NCI-H128 (cell line): ENCODE results near the gene B3GNT4.
"Not testable (repeated sequence)": the region's sequence is repeated elsewhere in the genome, so short reads cannot be mapped to it uniquely, and the experiment has no call there.

Experiments used
- DNase-seq: peaks from one replicate; lab custom pipeline; 2025; ENCODE audit not compliant: unreplicated experiment; lab: John Stamatoyannopoulos, UW

Gene B3GNT4

GRCh38 chr12:122187466-122187865, 16.0 kb upstream of the B3GNT4 start:
- no peak for DNase-seq

- DNase-seq = no peak
Measured at GRCh38 chr12:122189626-122190475, 13.7 kb upstream of the B3GNT4 start.

- DNase-seq = no peak
Measured at GRCh38 chr12:122190842-122191668, 12.5 kb upstream of the B3GNT4 start.

DNA sequence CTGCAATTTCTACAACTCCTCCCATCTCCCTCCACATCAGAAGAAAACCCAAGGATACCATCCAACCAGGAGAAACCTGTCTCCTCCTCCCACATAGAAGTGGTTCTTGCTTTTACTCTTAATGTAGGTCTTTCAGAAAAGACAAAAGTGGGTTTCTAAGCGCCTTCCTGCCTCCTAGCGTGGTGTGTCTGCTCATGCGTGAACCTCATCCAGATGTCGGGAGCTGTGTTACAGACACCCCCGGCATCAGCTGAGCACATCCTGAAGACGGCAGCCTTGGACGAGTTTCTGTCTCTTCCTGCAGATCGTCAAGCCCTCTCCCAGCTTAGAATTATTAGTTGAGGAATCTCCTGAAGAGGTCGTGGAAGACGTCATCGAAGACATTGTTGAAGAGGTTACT, 11.1 kb upstream of the B3GNT4 start:
- DNase-seq = no peak

DNA sequence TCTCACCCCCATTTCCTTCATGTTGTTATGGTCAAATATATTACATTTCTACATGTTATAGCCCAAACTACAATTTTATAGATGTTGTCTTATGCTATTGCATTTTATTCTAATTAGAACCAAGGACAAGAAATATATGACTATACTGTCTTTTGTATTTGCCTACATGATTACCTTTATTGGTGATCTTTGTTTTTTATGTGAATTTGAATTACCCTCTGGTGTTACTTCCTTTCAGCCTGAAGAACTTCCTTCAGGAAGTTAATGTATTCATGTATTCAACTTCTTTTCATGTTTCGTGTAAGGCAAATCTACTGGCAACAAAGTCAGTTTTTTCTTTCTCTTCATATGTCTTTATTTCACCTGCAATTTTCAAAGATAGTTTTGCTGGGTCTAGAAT, 8.7 kb upstream of the B3GNT4 start:
- no peak for DNase-seq

- no peak for DNase-seq
Measured at GRCh38 chr12:122195405-122195804, 8.1 kb upstream of the B3GNT4 start.

DNA sequence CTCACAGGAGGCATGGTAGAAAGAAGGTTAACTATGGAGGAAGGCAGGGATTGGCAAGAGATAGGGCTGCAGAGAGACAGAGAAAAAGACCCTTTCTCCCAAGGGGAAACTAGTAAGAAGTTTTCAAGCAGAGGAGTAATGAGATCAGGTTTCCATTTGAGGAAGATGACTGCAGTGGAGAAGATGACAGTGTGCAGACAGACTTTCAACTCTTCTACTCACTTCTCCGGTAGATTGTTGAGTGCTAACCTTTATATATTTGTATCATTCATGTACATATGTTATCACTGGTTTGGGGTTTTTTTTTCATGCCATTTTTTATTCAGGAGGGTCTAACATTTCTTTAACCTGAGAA, 5.9 kb upstream of the B3GNT4 start:
- no peak for DNase-seq

DNA sequence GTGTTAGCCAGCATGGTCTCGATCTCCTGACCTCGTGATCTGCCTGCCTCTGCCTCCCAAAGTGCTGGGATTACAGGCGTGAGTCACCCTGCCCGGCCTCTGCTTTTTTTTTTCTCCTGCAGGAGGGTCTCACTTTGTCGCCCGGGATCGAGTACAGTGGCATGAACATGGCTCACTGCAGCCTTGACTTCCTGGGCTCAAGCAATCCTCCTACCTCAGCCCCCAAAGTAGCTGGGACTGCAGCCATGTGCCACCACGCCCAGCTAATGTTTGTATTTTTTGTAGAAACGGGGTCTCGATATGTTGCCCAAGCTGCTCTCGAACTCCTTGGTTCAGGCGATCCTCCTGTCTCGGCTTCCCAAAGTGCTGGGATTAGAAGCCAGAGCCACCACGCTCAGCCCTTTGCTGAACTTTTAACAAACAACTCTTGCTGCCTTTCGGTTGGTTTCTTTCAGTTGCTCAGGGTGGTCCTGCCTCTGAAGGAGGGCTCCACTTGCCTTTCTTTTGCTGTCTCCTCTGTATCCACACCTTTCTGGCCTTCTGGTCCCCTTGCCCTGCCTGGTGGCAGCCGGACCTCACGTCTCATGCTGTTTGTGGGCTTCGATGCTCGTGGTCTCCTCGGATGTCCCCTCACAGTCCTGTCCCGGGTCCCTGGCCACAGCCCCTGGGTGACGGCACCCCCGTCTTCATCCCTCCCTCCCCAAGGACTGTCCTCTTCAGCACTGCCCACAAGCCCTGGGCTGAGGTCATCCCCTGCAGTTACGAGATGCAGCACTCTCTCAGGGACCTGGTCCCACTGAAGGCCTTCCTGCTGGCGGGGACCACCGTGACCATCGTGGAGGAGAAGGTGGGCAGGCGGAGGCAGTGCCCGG, 3.8 kb upstream of the B3GNT4 start:
- DNase-seq = no peak

DNA sequence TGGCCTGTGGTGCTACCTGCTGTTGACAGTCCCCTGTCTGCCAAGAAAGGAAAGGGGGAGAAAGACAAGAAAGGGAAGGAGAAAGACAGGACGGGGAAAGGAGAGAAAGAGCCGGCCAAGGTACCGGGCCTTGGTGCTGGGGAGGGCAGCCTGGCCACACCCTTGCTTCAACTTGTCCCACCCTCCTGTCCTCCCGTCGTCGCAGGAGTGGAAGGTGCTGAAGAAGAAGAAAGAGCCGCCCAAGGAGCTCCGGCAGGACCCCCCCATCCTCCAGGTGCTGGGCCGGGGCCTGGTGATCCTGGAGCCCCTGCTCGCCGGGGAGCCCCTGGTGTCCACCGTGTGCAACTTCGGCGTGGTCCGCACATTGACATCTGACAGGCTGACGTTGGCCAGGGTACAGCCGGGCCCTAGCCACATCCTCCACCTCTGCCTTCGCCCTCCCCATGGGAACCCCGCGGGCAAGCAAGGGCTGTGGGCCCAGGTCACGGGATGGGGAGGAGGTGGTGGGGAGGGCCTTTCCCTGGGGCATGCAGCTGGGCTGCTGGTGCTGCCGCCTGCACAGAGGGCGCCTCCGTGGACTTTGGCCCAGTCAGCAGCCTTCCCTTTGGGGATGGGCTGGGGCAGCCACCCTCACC, 2.9 kb upstream of the B3GNT4 start:
- no peak for DNase-seq

DNA sequence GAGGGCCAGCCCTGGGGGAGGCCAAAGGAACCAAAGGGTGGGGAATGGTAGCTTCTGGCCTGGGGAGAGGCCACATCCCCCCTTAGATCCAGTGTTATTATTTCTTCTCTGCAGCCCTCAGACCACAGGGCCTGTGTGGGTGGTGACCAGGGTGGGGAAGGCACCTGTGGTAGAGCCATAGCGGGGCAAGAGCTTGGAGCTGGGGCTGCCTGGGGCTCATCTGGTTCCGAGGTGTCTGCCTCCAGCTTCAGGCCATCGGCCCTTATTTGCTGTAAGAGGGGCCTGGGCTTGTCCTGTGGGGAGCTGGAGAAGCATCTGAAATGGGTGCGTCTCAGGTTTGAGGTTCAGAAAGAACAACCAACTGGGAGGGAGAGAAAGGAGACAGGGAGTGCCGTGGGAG, 2.1 kb upstream of the B3GNT4 start:
- no peak for DNase-seq

- DNase-seq = no peak
Measured at GRCh38 chr12:122202017-122202416, 1.5 kb upstream of the B3GNT4 start.

GRCh38 chr12:122202811-122203210, 698 bp upstream of the B3GNT4 start:
- not testable (repeated sequence) for DNase-seq

DNA sequence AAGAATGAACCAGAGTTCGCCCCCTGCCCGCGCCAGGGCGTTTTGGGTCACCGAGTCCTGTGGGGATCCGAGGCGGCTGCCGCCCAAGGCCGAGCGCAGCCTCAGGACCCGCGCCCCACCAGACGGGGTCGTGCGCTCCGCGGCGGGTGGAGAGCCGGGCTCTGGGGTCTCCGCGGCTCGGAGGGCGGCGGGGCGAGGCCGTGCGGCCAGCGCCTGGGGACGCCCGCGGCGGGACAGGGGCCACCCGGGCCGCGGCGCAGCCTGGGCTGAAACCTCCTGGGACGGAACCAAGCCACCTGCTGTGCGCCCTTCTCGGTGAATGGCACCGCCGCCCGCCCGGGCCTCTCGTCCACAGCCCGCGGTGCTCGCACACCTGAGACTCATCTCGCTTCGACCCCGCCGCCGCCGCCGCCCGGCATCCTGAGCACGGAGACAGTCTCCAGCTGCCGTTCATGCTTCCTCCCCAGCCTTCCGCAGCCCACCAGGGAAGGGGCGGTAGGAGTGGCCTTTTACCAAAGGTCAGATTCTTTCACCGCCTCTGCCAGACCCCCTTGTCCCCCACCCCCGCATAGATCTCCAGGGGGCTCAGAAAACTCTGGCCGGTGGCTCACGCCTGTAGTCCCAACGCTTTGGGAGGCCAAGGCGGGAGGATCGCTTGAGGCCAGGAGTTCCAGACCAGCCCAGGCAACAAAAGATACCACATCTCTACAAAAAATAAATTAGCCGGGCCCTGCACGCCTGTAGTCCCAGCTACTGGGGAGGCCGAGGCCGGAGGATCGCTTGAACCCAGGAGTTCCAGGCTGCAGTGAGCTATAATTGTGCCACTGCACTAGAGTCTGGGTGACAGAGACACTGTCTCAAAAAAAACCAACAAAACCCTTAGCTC, 901 bp downstream of the B3GNT4 start:
- no peak for DNase-seq

DNA sequence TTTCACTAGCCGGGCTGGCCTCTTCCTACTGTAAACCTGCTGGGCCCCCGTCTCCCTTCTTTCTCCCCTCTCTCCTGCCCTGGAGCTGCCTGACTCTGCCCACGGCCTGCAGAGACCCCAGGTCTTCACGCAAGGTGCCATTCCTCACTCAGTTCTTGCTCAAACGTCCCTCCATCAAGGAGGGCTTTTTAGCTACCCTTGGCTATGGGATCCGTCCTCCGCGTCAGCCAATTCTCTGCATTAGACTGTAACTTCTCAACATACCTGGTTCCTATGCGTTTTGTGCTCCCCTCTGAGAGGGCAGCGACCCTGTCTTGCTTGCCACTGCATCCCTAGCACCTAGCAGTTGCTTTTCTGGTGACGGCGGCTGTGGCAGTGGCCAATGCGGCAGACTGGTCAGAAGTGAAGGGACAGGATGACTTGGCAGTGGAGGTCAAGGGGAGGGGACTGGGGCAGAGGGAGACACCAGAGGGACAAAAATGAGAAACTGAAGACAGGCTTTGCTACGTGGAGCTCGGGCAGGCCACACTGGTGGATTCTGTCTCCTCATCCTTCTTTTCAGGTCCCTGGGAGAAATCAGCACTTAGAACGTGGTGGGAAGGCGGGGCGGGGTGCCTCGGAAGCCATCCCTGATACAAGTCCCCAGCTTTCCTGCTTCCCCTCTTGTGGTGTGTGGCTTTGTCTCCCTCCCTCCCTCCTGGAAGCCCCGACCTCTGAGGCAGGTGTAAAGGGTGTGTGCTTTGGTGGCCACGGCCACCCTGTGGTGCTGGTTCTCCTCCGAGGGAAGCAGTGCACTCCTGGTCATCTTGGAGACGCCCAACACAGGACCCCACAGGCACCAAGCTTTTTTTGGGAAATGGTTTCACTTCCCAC, 1.8 kb downstream of the B3GNT4 start:
- DNase-seq = no peak

DNA sequence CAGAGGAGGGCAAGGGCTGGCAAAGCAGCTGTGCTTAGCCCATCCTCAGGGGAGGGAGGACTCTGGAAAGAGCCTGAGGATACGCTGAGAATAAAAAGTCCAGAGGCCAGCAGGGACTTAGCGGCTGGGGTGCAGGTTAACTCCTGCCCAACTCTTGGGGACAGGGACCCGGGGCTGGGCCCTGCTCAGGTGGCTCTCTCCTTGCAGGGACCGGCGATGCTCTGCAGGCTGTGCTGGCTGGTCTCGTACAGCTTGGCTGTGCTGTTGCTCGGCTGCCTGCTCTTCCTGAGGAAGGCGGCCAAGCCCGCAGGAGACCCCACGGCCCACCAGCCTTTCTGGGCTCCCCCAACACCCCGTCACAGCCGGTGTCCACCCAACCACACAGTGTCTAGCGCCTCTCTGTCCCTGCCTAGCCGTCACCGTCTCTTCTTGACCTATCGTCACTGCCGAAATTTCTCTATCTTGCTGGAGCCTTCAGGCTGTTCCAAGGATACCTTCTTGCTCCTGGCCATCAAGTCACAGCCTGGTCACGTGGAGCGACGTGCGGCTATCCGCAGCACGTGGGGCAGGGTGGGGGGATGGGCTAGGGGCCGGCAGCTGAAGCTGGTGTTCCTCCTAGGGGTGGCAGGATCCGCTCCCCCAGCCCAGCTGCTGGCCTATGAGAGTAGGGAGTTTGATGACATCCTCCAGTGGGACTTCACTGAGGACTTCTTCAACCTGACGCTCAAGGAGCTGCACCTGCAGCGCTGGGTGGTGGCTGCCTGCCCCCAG, 2.8 kb downstream of the B3GNT4 start:
- DNase-seq = no peak

- no peak for DNase-seq
Measured at GRCh38 chr12:122206976-122207375, 3.5 kb downstream of the B3GNT4 start.

DNA sequence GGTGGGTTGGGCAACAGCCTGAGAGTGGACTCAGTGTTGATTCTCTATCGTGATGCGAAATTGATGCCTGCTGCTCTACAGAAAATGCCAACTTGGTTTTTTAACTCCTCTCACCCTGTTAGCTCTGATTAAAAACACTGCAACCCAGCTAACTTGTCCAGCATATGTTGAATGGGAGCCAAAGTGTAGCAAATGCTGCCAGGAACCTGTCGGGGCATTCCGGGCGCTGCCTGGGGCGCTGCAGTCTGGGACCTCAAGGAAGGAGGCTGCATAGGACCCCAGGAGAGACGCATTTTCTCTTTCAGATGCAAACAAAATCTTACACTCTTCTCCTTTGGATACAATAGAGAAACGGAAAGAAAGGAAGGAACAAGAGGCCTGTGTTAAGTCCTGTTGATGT, 3.9 kb downstream of the B3GNT4 start:
- no peak for DNase-seq
